22Rv1 (cell line): Measurements from ENCODE around the gene POPDC3.

Experiments
- CTCF ChIP-seq: fragments of 450-650 bp; IDR thresholded peaks from 2 replicates; pipeline ENCODE4 v1.5.1; 2017; ENCODE audit warnings: mild to moderate bottlenecking
- ZFX ChIP-seq: fragments of 450-650 bp; IDR thresholded peaks from 2 replicates; pipeline ENCODE4 v1.6.1; 2017; ENCODE audit warnings: antibody characterized with exemption, borderline replicate concordance

- TF ChIP-seq CTCF = no peak
- no peak for TF ChIP-seq ZFX
Observed at GRCh38 chr6:105152880-105153279, 26.9 kb downstream of the POPDC3 start.
